22Rv1 (cell line): ENCODE data around the gene LRRC28.

ENCODE experiments used
- H3K27ac ChIP-seq: fragments of 450-650 bp; 2 replicates; pipeline ENCODE4 v1.5.1; 2017
- CTCF ChIP-seq: fragments of 450-650 bp; IDR thresholded peaks from 2 replicates; pipeline ENCODE4 v1.5.1; 2017; ENCODE audit warnings: mild to moderate bottlenecking
- ZFX ChIP-seq: fragments of 450-650 bp; IDR thresholded peaks from 2 replicates; pipeline ENCODE4 v1.6.1; 2017; ENCODE audit warnings: antibody characterized with exemption, borderline replicate concordance

The LRRC28 gene

GRCh38 chr15:99250857-99251841 lies at the start of gene LRRC28:
LRRC28 (plus strand) TSS chr15:99251481; CDS start chr15:99255958, 4,477 bp downstream.
- peak within 1 kb of the TSS; percentile 96 for H3K27ac ChIP-seq
- no peak for TF ChIP-seq CTCF
- TF ChIP-seq ZFX, result no peak

GRCh38 chr15:99202176-99202552 lies 49.1 kb upstream of the LRRC28 start:
- TF ChIP-seq CTCF (no peak), ZFX (no peak)
- H3K27ac ChIP-seq, result no peak overlapping the region

GRCh38 chr15:99207672-99208071 lies 43.6 kb upstream of the LRRC28 start:
- no peak for TF ChIP-seq CTCF
- no peak overlapping the region for H3K27ac ChIP-seq

- TF ChIP-seq ZFX (no peak), CTCF (no peak)
- no peak overlapping the region for H3K27ac ChIP-seq
Measured at GRCh38 chr15:99209326-99209725, 42.0 kb upstream of the LRRC28 start.

GRCh38 chr15:99210334-99210733 lies 40.9 kb upstream of the LRRC28 start:
- TF ChIP-seq CTCF (no peak), ZFX (no peak)
- H3K27ac ChIP-seq, result no peak overlapping the region

GRCh38 chr15:99211926-99212325 lies 39.4 kb upstream of the LRRC28 start:
- no peak overlapping the region for H3K27ac ChIP-seq
- TF ChIP-seq ZFX, result no peak
- no peak for TF ChIP-seq CTCF

- H3K27ac ChIP-seq, result no peak overlapping the region
- TF ChIP-seq ZFX (no peak), CTCF (no peak)
Measured at GRCh38 chr15:99212406-99212805, 38.9 kb upstream of the LRRC28 start.
